ENCODE measurements around the gene FBXL17.

Gene FBXL17

GRCh38 chr5:108372369-108372768 is 9.5 kb downstream of the FBXL17 start:
- no peaks in the 10 kb centered on the region for H3K79me2 ChIP-seq (ENCODE audit: low read length)
- H3K4me1 ChIP-seq (ENCODE audit: low read length): no peaks in the 10 kb centered on the region
- no peaks in the 10 kb centered on the region for H3K27me3 ChIP-seq (ENCODE audit: low read depth, low read length)
- H3K27ac ChIP-seq (ENCODE audit: low read length): no peak overlapping the region
- no peak overlapping the region for H3K4me3 ChIP-seq (ENCODE audit: low read length)
- no peak overlapping the region for H3K4me2 ChIP-seq (ENCODE audit: low read length)
- no peak overlapping the region for H3K9ac ChIP-seq (ENCODE audit: low read length)
- H4K20me1 ChIP-seq (ENCODE audit: insufficient read depth, low read length): no peaks in the 10 kb centered on the region
- no peak for TF ChIP-seq EZH2phosphoT487 (IDR thresholded peaks at IDR 0.05; ENCODE audit: low read depth)
- TF ChIP-seq CTCF (IDR thresholded peaks at IDR 0.05; ENCODE audit: low read depth, low read length): no peak
- no peak overlapping the region for H2AFZ ChIP-seq (ENCODE audit: low read depth, low read length)
- peaks cover 5% of the 10 kb centered on the region for H3K36me3 ChIP-seq (replicated peaks; ENCODE audit: low read depth, low read length)
- 0 out of 2 replicates have a peak, but pooled peaks cover 5% of the 10 kb centered on the region for H3K9me3 ChIP-seq (ENCODE audit: insufficient read depth, low read length)

GRCh38 chr5:108371263-108371662 is 10.6 kb downstream of the FBXL17 start:
- no peaks in the 10 kb centered on the region for H3K79me2 ChIP-seq (ENCODE audit: low read length)
- H3K36me3 ChIP-seq (replicated peaks; ENCODE audit: low read depth, low read length): peaks cover 5% of the 10 kb centered on the region
- no peak for TF ChIP-seq CTCF (IDR thresholded peaks at IDR 0.05; ENCODE audit: low read depth, low read length)
- no peak for TF ChIP-seq EZH2phosphoT487 (IDR thresholded peaks at IDR 0.05; ENCODE audit: low read depth)
- no peak overlapping the region for H3K4me3 ChIP-seq (ENCODE audit: low read length)
- H3K27me3 ChIP-seq (ENCODE audit: low read depth, low read length): no peaks in the 10 kb centered on the region
- no peak overlapping the region for H3K9ac ChIP-seq (ENCODE audit: low read length)
- H4K20me1 ChIP-seq (ENCODE audit: insufficient read depth, low read length): no peaks in the 10 kb centered on the region
- 0 out of 2 replicates have a peak, but pooled peaks cover 5% of the 10 kb centered on the region for H3K9me3 ChIP-seq (ENCODE audit: insufficient read depth, low read length)
- no peak overlapping the region for H3K4me2 ChIP-seq (ENCODE audit: low read length)
- H3K27ac ChIP-seq (ENCODE audit: low read length): no peak overlapping the region
- no peak overlapping the region for H2AFZ ChIP-seq (ENCODE audit: low read depth, low read length)
- H3K4me1 ChIP-seq (ENCODE audit: low read length): no peaks in the 10 kb centered on the region

- no peak overlapping the region for H3K4me2 ChIP-seq (ENCODE audit: low read length)
- TF ChIP-seq CTCF (IDR thresholded peaks at IDR 0.05; ENCODE audit: low read depth, low read length) (no peak), EZH2phosphoT487 (IDR thresholded peaks at IDR 0.05; ENCODE audit: low read depth) (no peak)
These were observed 12.7 kb downstream of the FBXL17 start for GRCh38 chr5:108369167-108369566.

GRCh38 chr5:108367679-108368334 is 14.1 kb downstream of the FBXL17 start:
- Histone ChIP-seq H3K4me1 (ENCODE audit: low read length) (no peaks in the 10 kb centered on the region), H3K36me3 (replicated peaks; ENCODE audit: low read depth, low read length) (peaks cover 3% of the 10 kb centered on the region), H4K20me1 (ENCODE audit: insufficient read depth, low read length) (no peaks in the 10 kb centered on the region), H3K9me3 (ENCODE audit: insufficient read depth, low read length) (no peaks in the 10 kb centered on the region), H3K27me3 (ENCODE audit: low read depth, low read length) (no peaks in the 10 kb centered on the region), H3K27ac (ENCODE audit: low read length) (no peak overlapping the region), H2AFZ (ENCODE audit: low read depth, low read length) (no peak overlapping the region), H3K79me2 (ENCODE audit: low read length) (no peaks in the 10 kb centered on the region), H3K4me3 (ENCODE audit: low read length) (no peak overlapping the region), H3K9ac (ENCODE audit: low read length) (no peak overlapping the region), H3K4me2 (ENCODE audit: low read length) (no peak overlapping the region)
- no peak for TF ChIP-seq CTCF (IDR thresholded peaks at IDR 0.05; ENCODE audit: low read depth, low read length)

More at GRCh38 chr5:108369167-108369566, 12.7 kb downstream of the FBXL17 start:
- H3K27ac ChIP-seq (ENCODE audit: low read length): no peak overlapping the region
- H3K79me2 ChIP-seq (ENCODE audit: low read length): no peaks in the 10 kb centered on the region
- H3K9ac ChIP-seq (ENCODE audit: low read length): no peak overlapping the region
- H3K4me3 ChIP-seq (ENCODE audit: low read length): no peak overlapping the region
- no peaks in the 10 kb centered on the region for H4K20me1 ChIP-seq (ENCODE audit: insufficient read depth, low read length)
- H3K27me3 ChIP-seq (ENCODE audit: low read depth, low read length): no peaks in the 10 kb centered on the region
- H2AFZ ChIP-seq (ENCODE audit: low read depth, low read length): no peak overlapping the region
- H3K9me3 ChIP-seq (ENCODE audit: insufficient read depth, low read length): 0 out of 2 replicates have a peak, but pooled peaks cover 5% of the 10 kb centered on the region
- H3K36me3 ChIP-seq (replicated peaks; ENCODE audit: low read depth, low read length): peaks cover 3% of the 10 kb centered on the region
- no peaks in the 10 kb centered on the region for H3K4me1 ChIP-seq (ENCODE audit: low read length)

Data from OCI-LY3 (cell line).